Adrenal gland (tissue), 5 donors: ENCODE measurements around the gene DCTD.

ENCODE experiments used
- CTCF ChIP-seq, 6 experiments: fragments of 450-650 bp in 4 of 6; fragments of 200-600 bp in 2 of 6; sonication (generic) in 1 of 6; IDR thresholded peaks; 1 replicate in 5 of 6; 2 replicates in 1 of 6; pipeline versions ENCODE4 v1.5.1 to v1.8.0; 2016 to 2021; ENCODE audit warnings: antibody characterized with exemption in 6 of 6, mild to moderate bottlenecking in 2 of 6, moderate library complexity in 1 of 6
- POLR2A ChIP-seq, 2 donors: fragments of 450-650 bp; IDR thresholded peaks; one replicate each; pipeline ENCODE4 v1.6.1; 2017; ENCODE audit warnings: antibody characterized with exemption in 2 of 2, mild to moderate bottlenecking in 2 of 2, moderate library complexity in 1 of 2
- donor health status: DM: no; HTN: no; CAD: no.

GRCh38 chr4:182918791-182919302 is 1.7 kb upstream of the DCTD start:
- TF ChIP-seq CTCF (IDR thresholded peaks at IDR 0.05) (no peak), POLR2A (IDR thresholded peaks at IDR 0.05) (no peak)
